GM12878 (cell line): Measurements from ENCODE around the gene MCHR1.

Experiments used
- POLR2AphosphoS5 ChIP-seq: IDR thresholded peaks from 2 replicates; pipeline ENCODE4 v1.6.1; 2011; ENCODE audit warnings: mild to moderate bottlenecking, low read length, inconsistent platforms
- SUPT20H ChIP-seq: IDR thresholded peaks from 2 replicates; pipeline ENCODE4 v1.6.1; 2011; ENCODE audit warnings: low read depth, mild to moderate bottlenecking, low read length, moderate library complexity, borderline replicate concordance; ENCODE audit not compliant: control insufficient read depth
- TF ChIP-seq, protein P1 (sequence below): IDR thresholded peaks from 2 replicates; pipeline ENCODE4 v1.6.1; 2012; ENCODE audit warnings: improper control_type of control experiment, low read depth, low read length; ENCODE audit not compliant: insufficient replicate concordance
- TF ChIP-seq, protein P2 (sequence below), 3 experiments: IDR thresholded peaks in 2 of 3; conservative IDR thresholded peaks in 1 of 3; 2 replicates each; pipeline ENCODE4 v1.5.1; 2011; ENCODE audit warnings: low read depth in 3 of 3, low read length in 3 of 3, mild to moderate bottlenecking in 3 of 3, control low read depth in 2 of 3, moderate library complexity in 2 of 3, inconsistent platforms in 1 of 3, mixed read lengths in 1 of 3; ENCODE audit not compliant: control insufficient read depth in 2 of 3, insufficient read depth in 1 of 3; ENCODE audit errors: extremely low read depth in 1 of 3

DNA sequence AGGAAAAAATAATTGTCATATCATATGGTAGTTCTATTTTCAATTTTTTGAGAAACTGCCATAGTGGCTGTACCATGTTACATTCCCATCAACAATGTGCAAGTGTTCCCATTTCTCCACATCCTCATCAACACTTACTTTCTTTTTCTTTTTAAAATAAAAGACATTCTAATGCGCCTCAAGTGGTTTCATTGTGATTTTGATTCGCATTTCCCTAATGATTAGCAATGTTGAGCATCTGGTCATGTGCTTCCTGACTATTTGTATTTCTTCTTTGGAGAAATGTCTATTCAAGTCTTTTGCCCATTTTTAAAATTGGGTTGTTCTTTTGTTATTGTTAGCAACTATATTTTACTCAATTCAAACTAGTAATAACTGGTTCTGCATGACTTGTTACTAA is 8.4 kb downstream of the MCHR1 start:
- TF ChIP-seq POLR2AphosphoS5 (no peak), SUPT20H (no peak)
- TF ChIP-seq, protein P1, sequence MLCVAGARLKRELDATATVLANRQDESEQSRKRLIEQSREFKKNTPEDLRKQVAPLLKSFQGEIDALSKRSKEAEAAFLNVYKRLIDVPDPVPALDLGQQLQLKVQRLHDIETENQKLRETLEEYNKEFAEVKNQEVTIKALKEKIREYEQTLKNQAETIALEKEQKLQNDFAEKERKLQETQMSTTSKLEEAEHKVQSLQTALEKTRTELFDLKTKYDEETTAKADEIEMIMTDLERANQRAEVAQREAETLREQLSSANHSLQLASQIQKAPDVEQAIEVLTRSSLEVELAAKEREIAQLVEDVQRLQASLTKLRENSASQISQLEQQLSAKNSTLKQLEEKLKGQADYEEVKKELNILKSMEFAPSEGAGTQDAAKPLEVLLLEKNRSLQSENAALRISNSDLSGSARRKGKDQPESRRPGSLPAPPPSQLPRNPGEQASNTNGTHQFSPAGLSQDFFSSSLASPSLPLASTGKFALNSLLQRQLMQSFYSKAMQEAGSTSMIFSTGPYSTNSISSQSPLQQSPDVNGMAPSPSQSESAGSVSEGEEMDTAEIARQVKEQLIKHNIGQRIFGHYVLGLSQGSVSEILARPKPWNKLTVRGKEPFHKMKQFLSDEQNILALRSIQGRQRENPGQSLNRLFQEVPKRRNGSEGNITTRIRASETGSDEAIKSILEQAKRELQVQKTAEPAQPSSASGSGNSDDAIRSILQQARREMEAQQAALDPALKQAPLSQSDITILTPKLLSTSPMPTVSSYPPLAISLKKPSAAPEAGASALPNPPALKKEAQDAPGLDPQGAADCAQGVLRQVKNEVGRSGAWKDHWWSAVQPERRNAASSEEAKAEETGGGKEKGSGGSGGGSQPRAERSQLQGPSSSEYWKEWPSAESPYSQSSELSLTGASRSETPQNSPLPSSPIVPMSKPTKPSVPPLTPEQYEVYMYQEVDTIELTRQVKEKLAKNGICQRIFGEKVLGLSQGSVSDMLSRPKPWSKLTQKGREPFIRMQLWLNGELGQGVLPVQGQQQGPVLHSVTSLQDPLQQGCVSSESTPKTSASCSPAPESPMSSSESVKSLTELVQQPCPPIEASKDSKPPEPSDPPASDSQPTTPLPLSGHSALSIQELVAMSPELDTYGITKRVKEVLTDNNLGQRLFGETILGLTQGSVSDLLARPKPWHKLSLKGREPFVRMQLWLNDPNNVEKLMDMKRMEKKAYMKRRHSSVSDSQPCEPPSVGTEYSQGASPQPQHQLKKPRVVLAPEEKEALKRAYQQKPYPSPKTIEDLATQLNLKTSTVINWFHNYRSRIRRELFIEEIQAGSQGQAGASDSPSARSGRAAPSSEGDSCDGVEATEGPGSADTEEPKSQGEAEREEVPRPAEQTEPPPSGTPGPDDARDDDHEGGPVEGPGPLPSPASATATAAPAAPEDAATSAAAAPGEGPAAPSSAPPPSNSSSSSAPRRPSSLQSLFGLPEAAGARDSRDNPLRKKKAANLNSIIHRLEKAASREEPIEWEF = no peak
- TF ChIP-seq, protein P2, sequence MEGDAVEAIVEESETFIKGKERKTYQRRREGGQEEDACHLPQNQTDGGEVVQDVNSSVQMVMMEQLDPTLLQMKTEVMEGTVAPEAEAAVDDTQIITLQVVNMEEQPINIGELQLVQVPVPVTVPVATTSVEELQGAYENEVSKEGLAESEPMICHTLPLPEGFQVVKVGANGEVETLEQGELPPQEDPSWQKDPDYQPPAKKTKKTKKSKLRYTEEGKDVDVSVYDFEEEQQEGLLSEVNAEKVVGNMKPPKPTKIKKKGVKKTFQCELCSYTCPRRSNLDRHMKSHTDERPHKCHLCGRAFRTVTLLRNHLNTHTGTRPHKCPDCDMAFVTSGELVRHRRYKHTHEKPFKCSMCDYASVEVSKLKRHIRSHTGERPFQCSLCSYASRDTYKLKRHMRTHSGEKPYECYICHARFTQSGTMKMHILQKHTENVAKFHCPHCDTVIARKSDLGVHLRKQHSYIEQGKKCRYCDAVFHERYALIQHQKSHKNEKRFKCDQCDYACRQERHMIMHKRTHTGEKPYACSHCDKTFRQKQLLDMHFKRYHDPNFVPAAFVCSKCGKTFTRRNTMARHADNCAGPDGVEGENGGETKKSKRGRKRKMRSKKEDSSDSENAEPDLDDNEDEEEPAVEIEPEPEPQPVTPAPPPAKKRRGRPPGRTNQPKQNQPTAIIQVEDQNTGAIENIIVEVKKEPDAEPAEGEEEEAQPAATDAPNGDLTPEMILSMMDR (IDR thresholded peaks at IDR 0.05 in 2 of 3, conservative IDR thresholded peaks at IDR 0.05 in 1 of 3; ENCODE audit: control insufficient read depth in 2 of 3, extremely low read depth in 1 of 3, insufficient read depth in 1 of 3, low read depth in 3 of 3, low read length in 3 of 3) = no peak
